ENCODE data around the gene CLCN4. TPM values are rescaled to one million over a fixed set of nuclear protein-coding genes. Genes with fewer than 3 reads are reported as not detected.

The CLCN4 gene
- total and polyA plus RNA-seq, 10 of the 15 experiments (the other 5 are each of a cell fraction or from before 2014, with no cell fraction given): 0.90 to 6.9 (median 2.9) TPM

- Histone ChIP-seq H3K4me3 (no peak overlapping the region), H3K9ac (ENCODE audit: control insufficient read depth, insufficient read depth, low read length) (no peak overlapping the region), H2AFZ (ENCODE audit: control insufficient read depth, low read depth, low read length) (no peak overlapping the region), H3K4me2 (ENCODE audit: control insufficient read depth, insufficient read depth) (peak overlapping the region; percentile 4; the same call in 1 of the 2 replicates), H3K27me3 (replicated peaks in 1 of 2; ENCODE audit: control insufficient read depth in 2 of 2, insufficient read depth in 2 of 2, low read length in 1 of 2) (no peaks in the 10 kb centered on the region), H3K9me3 (replicated peaks; ENCODE audit: control insufficient read depth, insufficient read depth, low read length) (no peaks in the 10 kb centered on the region), H3K4me1 (ENCODE audit: control insufficient read depth, insufficient read depth, low read length) (peaks cover 17% of the 10 kb centered on the region), H3K36me3 (ENCODE audit: control insufficient read depth in 2 of 2, insufficient read depth in 2 of 2, low read length in 1 of 2) (no peaks in the 10 kb centered on the region), H3K27ac (ENCODE audit: control insufficient read depth, insufficient read depth) (no peak overlapping the region), H4K20me1 (ENCODE audit: control insufficient read depth, insufficient read depth) (no peaks in the 10 kb centered on the region), H3K79me2 (ENCODE audit: control insufficient read depth, insufficient read depth, low read length) (no peaks in the 10 kb centered on the region)
- intact Hi-C loops (cut with micrococcal nuclease; ENCODE audit: unreplicated experiment): loop anchor here (2.0 to 5.0 kb wide), 2 partner anchors 47 to 170 kb away; no protein-coding TSS in a partner anchor
- in situ Hi-C loops (cut with MboI): no loop called here
- SMC1A ChIA-PET (ENCODE audit: uncharacterized antibody, unreplicated experiment): interaction anchor here (1.1 to 1.9 kb wide), 3 partner anchors 9 to 48 kb away, joined by 3 to 5 read pairs (median 5); no protein-coding TSS in a partner anchor
- no TSS peak for BruUV-seq (replicated peaks)
- 2% methylated on average over 6 of the region's 6 CpGs for WGBS (ENCODE audit: insufficient coverage, insufficient replicate concordance, low lambda C conversion rate, missing lambda C conversion rate)
- RAD21 ChIA-PET (ENCODE audit: unreplicated experiment): interaction anchor here (1.0 to 1.8 kb wide), 2 partner anchors 48 to 171 kb away, joined by 3 to 5 read pairs; no protein-coding TSS in a partner anchor
- peak; percentile 15 for DNase-seq (ENCODE audit: low read depth, low spot score)
- FAIRE-seq: no peak
- POLR2A ChIA-PET: no interaction called here
- peak; percentile 84 for ATAC-seq
- CTCF ChIA-PET: interaction anchor here (0.9 to 3.7 kb wide), 3 partner anchors 10 to 48 kb away, joined by 3 to 23 read pairs (median 4); no protein-coding TSS in a partner anchor
- TF ChIP-seq RUNX3 (IDR thresholded peaks at IDR 0.05; ENCODE audit: low read length) (peak; percentile 81), TARDBP (IDR thresholded peaks at IDR 0.05; ENCODE audit: borderline replicate concordance) (no peak), MTA2 (IDR thresholded peaks at IDR 0.05; ENCODE audit: low read depth) (peak; percentile 22; the same call in 1 of the 2 replicates), SKIL (IDR thresholded peaks at IDR 0.05; ENCODE audit: low read depth, poor library complexity, severe bottlenecking) (peak; percentile 54), IKZF1 (conservative IDR thresholded peaks at IDR 0.05) (peak; percentile 21; the same call in 1 of the 2 replicates), CHD4 (IDR thresholded peaks at IDR 0.05) (no peak), ELK1 (IDR thresholded peaks at IDR 0.05; ENCODE audit: low read depth, low read length) (no peak), CBFB (IDR thresholded peaks at IDR 0.05; ENCODE audit: low read depth) (peak; percentile 45; the same call in 1 of the 2 replicates), BMI1 (IDR thresholded peaks at IDR 0.05; ENCODE audit: borderline replicate concordance) (no peak), MAX (IDR thresholded peaks at IDR 0.05; ENCODE audit: low read depth, low read length) (no peak), ATF7 (IDR thresholded peaks at IDR 0.05; ENCODE audit: low read depth) (no peak), BRCA1 (IDR thresholded peaks at IDR 0.05; ENCODE audit: low read depth, low read length) (no peak), POLR2AphosphoS5 (IDR thresholded peaks at IDR 0.05; ENCODE audit: low read length) (no peak), PBX3 (IDR thresholded peaks at IDR 0.05; ENCODE audit: insufficient replicate concordance, low read depth, low read length) (no peak), E2F4 (IDR thresholded peaks at IDR 0.05; ENCODE audit: low read depth, low read length) (no peak), ZNF24 (IDR thresholded peaks at IDR 0.05) (no peak), BCL11A (IDR thresholded peaks at IDR 0.05; ENCODE audit: low read depth, low read length) (peak; percentile 33; the same call in 1 of the 2 replicates), HCFC1 (IDR thresholded peaks at IDR 0.05; ENCODE audit: low read length) (no peak), IKZF2 (IDR thresholded peaks at IDR 0.05) (peak in 1 of 2 experiments; percentile 31; a peak in 2 of 4 replicates), ZBED1 (IDR thresholded peaks at IDR 0.05; ENCODE audit: borderline replicate concordance) (no peak), CREM (IDR thresholded peaks at IDR 0.05; ENCODE audit: low read depth) (0 out of 2 replicates have a peak, but pooled peaks have one; percentile 17), KDM1A (IDR thresholded peaks at IDR 0.05; ENCODE audit: borderline replicate concordance) (no peak)
Observed at GRCh38 chrX:10167573-10167972, 10.8 kb downstream of the CLCN4 start.

Measured in GM12878 (cell line).